ENCODE results near the gene PODNL1. TPM values are rescaled to one million over a fixed set of nuclear protein-coding genes. Genes with fewer than 3 reads are reported as not detected.

The PODNL1 gene
- polyA plus RNA-seq, 1 experiment, result 2.8 TPM

DNA sequence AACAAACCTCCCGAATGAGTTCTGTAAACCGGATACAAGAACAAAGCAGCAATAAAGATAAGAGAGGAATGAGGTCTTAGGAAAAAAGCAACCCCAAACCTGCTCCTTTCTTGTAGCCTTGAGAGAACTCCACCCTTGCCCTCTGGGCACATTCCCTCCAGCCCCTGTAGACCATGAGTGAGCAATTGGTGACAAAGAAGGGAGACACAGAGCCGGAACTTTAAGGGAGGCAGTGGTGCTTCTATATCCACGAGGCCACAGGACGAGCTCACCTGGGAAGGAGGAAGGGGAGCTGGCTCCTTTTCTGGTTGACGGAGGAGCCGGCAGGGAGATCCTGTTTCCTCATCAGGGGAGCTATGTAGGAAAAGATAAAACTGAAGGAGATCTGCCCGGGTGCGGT lies 45.3 kb downstream of the PODNL1 start:
- Histone ChIP-seq H3K9me3 (ENCODE audit: control insufficient read depth, insufficient read depth, low read length) (no peaks in the 10 kb centered on the region; the same call in 1 of the 2 replicates), H3K4me3 (ENCODE audit: low read depth, low read length) (no peak overlapping the region), H3K27me3 (ENCODE audit: control insufficient read depth, insufficient read depth, low read length) (peaks cover 8% of the 10 kb centered on the region), H3K27ac (ENCODE audit: low read depth, low read length) (no peak overlapping the region)
- no peak for DNase-seq (ENCODE audit: low read depth, low spot score)
- ChIA-PET CTCF (interaction anchor here (0.6 kb wide), 1 partner anchor 364 kb away, joined by 6 read pairs; no protein-coding TSS in a partner anchor), POLR2A (no interaction called here)
- TF ChIP-seq, protein P1, sequence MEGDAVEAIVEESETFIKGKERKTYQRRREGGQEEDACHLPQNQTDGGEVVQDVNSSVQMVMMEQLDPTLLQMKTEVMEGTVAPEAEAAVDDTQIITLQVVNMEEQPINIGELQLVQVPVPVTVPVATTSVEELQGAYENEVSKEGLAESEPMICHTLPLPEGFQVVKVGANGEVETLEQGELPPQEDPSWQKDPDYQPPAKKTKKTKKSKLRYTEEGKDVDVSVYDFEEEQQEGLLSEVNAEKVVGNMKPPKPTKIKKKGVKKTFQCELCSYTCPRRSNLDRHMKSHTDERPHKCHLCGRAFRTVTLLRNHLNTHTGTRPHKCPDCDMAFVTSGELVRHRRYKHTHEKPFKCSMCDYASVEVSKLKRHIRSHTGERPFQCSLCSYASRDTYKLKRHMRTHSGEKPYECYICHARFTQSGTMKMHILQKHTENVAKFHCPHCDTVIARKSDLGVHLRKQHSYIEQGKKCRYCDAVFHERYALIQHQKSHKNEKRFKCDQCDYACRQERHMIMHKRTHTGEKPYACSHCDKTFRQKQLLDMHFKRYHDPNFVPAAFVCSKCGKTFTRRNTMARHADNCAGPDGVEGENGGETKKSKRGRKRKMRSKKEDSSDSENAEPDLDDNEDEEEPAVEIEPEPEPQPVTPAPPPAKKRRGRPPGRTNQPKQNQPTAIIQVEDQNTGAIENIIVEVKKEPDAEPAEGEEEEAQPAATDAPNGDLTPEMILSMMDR (IDR thresholded peaks at IDR 0.05; ENCODE audit: low read depth, low read length), result no peak

DNA sequence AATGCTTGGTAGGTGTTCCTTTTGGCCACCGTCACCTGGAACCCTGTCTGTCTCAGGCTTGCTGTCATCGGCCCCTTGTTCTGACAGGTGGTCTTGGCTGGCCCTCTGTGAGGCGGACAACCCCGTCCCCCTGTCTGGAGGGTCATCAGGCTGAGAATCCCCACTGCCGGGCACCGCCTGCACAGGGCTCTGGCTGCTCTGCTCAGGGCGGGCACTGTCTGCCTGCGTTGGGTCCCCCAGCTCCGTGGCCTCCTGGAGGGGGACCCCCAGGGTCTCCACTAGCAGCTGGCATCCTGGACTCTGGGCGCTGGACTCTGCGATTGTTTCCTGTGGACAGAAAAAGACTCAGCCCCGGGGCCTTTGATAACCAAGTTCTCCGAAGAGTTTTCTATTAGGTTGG lies 48.1 kb downstream of the PODNL1 start:
- ChIA-PET CTCF (no interaction called here), POLR2A (no interaction called here)
- no peak overlapping the region for H3K4me3 ChIP-seq (ENCODE audit: low read depth, low read length)
- peaks cover 8% of the 10 kb centered on the region for H3K27me3 ChIP-seq (ENCODE audit: control insufficient read depth, insufficient read depth, low read length)
- no peak overlapping the region for H3K27ac ChIP-seq (ENCODE audit: low read depth, low read length)
- no peak for DNase-seq (ENCODE audit: low read depth, low spot score)
- no peaks in the 10 kb centered on the region; the same call in 1 of the 2 replicates for H3K9me3 ChIP-seq (ENCODE audit: control insufficient read depth, insufficient read depth, low read length)
- TF ChIP-seq, protein P1 (IDR thresholded peaks at IDR 0.05; ENCODE audit: low read depth, low read length), result no peak

- no peak for DNase-seq (ENCODE audit: low read depth, low spot score)
- ChIA-PET CTCF (interaction anchor here (0.9 to 1.2 kb wide), 2 partner anchors 8 to 183 kb away, joined by 3 to 4 read pairs; no protein-coding TSS in a partner anchor), POLR2A (no interaction called here)
- H3K9me3 ChIP-seq (ENCODE audit: control insufficient read depth, insufficient read depth, low read length), result no peaks in the 10 kb centered on the region; the same call in 1 of the 2 replicates
- H3K4me3 ChIP-seq (ENCODE audit: low read depth, low read length), result no peak overlapping the region
- TF ChIP-seq, protein P1 (IDR thresholded peaks at IDR 0.05; ENCODE audit: low read depth, low read length), result no peak
- no peak overlapping the region for H3K27ac ChIP-seq (ENCODE audit: low read depth, low read length)
- H3K27me3 ChIP-seq (ENCODE audit: control insufficient read depth, insufficient read depth, low read length), result peaks cover 10% of the 10 kb centered on the region
These were observed 49.9 kb downstream of the PODNL1 start for GRCh38 chr19:13888281-13888680.

DNA sequence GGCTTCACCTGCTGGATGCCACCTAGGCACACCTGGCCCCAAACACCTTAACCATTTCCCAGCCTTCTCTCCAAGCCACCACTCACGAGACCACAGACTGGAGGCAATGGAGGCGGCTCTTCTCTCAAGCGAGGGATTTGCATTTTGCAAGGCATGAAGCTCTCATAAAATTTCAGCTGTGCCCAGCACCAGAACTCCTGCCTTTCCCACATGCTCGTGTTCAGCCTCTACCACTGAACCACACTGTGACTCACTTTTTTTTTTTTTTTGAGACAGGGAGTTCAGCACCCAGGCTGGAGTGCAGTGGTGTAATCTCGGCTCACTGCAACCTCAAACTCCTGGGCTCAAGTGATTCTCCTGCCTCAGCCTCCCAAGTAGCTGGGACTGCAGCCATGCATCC lies 50.7 kb downstream of the PODNL1 start:
- DNase-seq (ENCODE audit: low read depth, low spot score), result no peak
- POLR2A ChIA-PET, result no interaction called here
- Histone ChIP-seq H3K9me3 (ENCODE audit: control insufficient read depth, insufficient read depth, low read length) (no peaks in the 10 kb centered on the region; the same call in 1 of the 2 replicates), H3K27ac (ENCODE audit: low read depth, low read length) (no peak overlapping the region), H3K27me3 (ENCODE audit: control insufficient read depth, insufficient read depth, low read length) (peaks cover 10% of the 10 kb centered on the region), H3K4me3 (ENCODE audit: low read depth, low read length) (no peak overlapping the region)
- TF ChIP-seq, protein P1 (IDR thresholded peaks at IDR 0.05; ENCODE audit: low read depth, low read length), result no peak
- CTCF ChIA-PET, result interaction anchor here (1.0 to 1.5 kb wide), 2 partner anchors 188 to 249 kb away, joined by 3 to 6 read pairs; partner anchors contain the start of gene ASF1B

GRCh38 chr19:13887018-13887436 lies 51.2 kb downstream of the PODNL1 start:
- ChIA-PET POLR2A (interaction anchor here (0.7 to 1.1 kb wide), 2 partner anchors 119 to 1023 kb away, joined by 3 to 4 read pairs; partner anchors contain the start of gene RFX1), CTCF (interaction anchor here (1.0 to 1.5 kb wide), 2 partner anchors 188 to 249 kb away, joined by 3 to 6 read pairs; partner anchors contain the start of gene ASF1B)
- no peak for DNase-seq (ENCODE audit: low read depth, low spot score)

More at GRCh38 chr19:13887018-13887436, 51.2 kb downstream of the PODNL1 start:
- TF ChIP-seq, protein P1 (IDR thresholded peaks at IDR 0.05; ENCODE audit: low read depth, low read length), result no peak
- H3K27me3 ChIP-seq (ENCODE audit: control insufficient read depth, insufficient read depth, low read length), result peaks cover 10% of the 10 kb centered on the region
- H3K9me3 ChIP-seq (ENCODE audit: control insufficient read depth, insufficient read depth, low read length), result no peaks in the 10 kb centered on the region; the same call in 1 of the 2 replicates
- H3K4me3 ChIP-seq (ENCODE audit: low read depth, low read length), result no peak overlapping the region
- no peak overlapping the region for H3K27ac ChIP-seq (ENCODE audit: low read depth, low read length)

All from AG04450 (cell line).